Measurements from ENCODE around the gene NDST1. TPM values are rescaled to one million over a fixed set of nuclear protein-coding genes. Genes with fewer than 3 reads are reported as not detected.

NDST1 gene
- total and polyA plus RNA-seq, 2 donors (not counting 3 experiments of a cell fraction or from before 2014, with no cell fraction given), result 38.6 to 102 TPM

GRCh38 chr5:150488519-150489359, 19.2 kb upstream of the NDST1 start:
- DNase-seq (ENCODE audit: low read depth, low spot score), result peak; percentile 20
- peak overlapping the region; percentile 23 for H3K4me2 ChIP-seq (ENCODE audit: insufficient read depth, low read length)
- no peak overlapping the region for H3K4me3 ChIP-seq (replicated peaks in 1 of 3; ENCODE audit: insufficient read depth in 1 of 3, low read depth in 1 of 3, low read length in 3 of 3)
- TF ChIP-seq JUN (IDR thresholded peaks at IDR 0.05; ENCODE audit: borderline replicate concordance, insufficient read depth, insufficient read length, low read depth) (no peak), FOS (IDR thresholded peaks at IDR 0.05; ENCODE audit: borderline replicate concordance, insufficient read depth, low read length) (peak; percentile 60)
- BruUV-seq (replicated peaks), result no TSS peak
- H3K9me3 ChIP-seq (replicated peaks; ENCODE audit: control insufficient read depth, insufficient read depth, low read length), result no peaks in the 10 kb centered on the region
- no peak overlapping the region for H3K27ac ChIP-seq (ENCODE audit: insufficient read depth, low read depth, low read length)
- H3K4me1 ChIP-seq (ENCODE audit: control insufficient read depth, extremely low read depth, insufficient read depth, low read length), result peaks cover 45% of the 10 kb centered on the region
- dilution Hi-C loops (cut with MboI; ENCODE audit: extremely low pct_ligation_motif_present, low sequenced_read_pairs) (no loop called here), intact Hi-C loops (cut with micrococcal nuclease) (loop anchor here (1.0 kb wide), 1 partner anchor 26 kb away; no protein-coding TSS in a partner anchor)
- H3K27me3 ChIP-seq (ENCODE audit: control insufficient read depth in 2 of 2, insufficient read depth in 2 of 2, low read length in 2 of 2), result no peaks in the 10 kb centered on the region
- ChIA-PET POLR2A (no interaction called here), CTCF (interaction anchor here (0.9 to 5.8 kb wide), 6 partner anchors 9 to 40 kb away, joined by 3 to 32 read pairs (median 6); no protein-coding TSS in a partner anchor)
- H3K79me2 ChIP-seq (ENCODE audit: control insufficient read depth, insufficient read depth, low read length), result peaks cover 62% of the 10 kb centered on the region
- no peaks in the 10 kb centered on the region for H3K9me1 ChIP-seq (replicated peaks; ENCODE audit: control insufficient read depth, extremely low read depth, insufficient read depth, low read length)
- H4K20me1 ChIP-seq (replicated peaks; ENCODE audit: control insufficient read depth, extremely low read depth, insufficient read depth, low read length), result no peaks in the 10 kb centered on the region
- peaks cover 0 to 3% of the 10 kb centered on the region in 2 experiments for H3K36me3 ChIP-seq (ENCODE audit: control insufficient read depth in 2 of 2, extremely low read depth in 1 of 2, insufficient read depth in 2 of 2, low read length in 2 of 2)
- FAIRE-seq, result peak; percentile 57
- H3K9ac ChIP-seq (replicated peaks; ENCODE audit: extremely low read depth, insufficient read depth, low read length), result no peak overlapping the region
- no peak overlapping the region for H2AFZ ChIP-seq (ENCODE audit: low read depth, low read length)

- Histone ChIP-seq H3K9ac (replicated peaks; ENCODE audit: extremely low read depth, insufficient read depth, low read length) (no peak overlapping the region), H2AFZ (ENCODE audit: low read depth, low read length) (no peak overlapping the region), H3K4me2 (ENCODE audit: insufficient read depth, low read length) (no peak overlapping the region), H3K4me1 (ENCODE audit: control insufficient read depth, extremely low read depth, insufficient read depth, low read length) (peaks cover 45% of the 10 kb centered on the region), H3K27me3 (ENCODE audit: control insufficient read depth in 2 of 2, insufficient read depth in 2 of 2, low read length in 2 of 2) (no peaks in the 10 kb centered on the region), H3K9me3 (replicated peaks; ENCODE audit: control insufficient read depth, insufficient read depth, low read length) (no peaks in the 10 kb centered on the region), H4K20me1 (replicated peaks; ENCODE audit: control insufficient read depth, extremely low read depth, insufficient read depth, low read length) (no peaks in the 10 kb centered on the region), H3K9me1 (replicated peaks; ENCODE audit: control insufficient read depth, extremely low read depth, insufficient read depth, low read length) (no peaks in the 10 kb centered on the region), H3K4me3 (replicated peaks in 1 of 3; ENCODE audit: insufficient read depth in 1 of 3, low read depth in 1 of 3, low read length in 3 of 3) (no peak overlapping the region), H3K36me3 (ENCODE audit: control insufficient read depth in 2 of 2, extremely low read depth in 1 of 2, insufficient read depth in 2 of 2, low read length in 2 of 2) (peaks cover 0 to 3% of the 10 kb centered on the region in 2 experiments), H3K79me2 (ENCODE audit: control insufficient read depth, insufficient read depth, low read length) (peaks cover 62% of the 10 kb centered on the region), H3K27ac (ENCODE audit: insufficient read depth, low read depth, low read length) (no peak overlapping the region)
- BruUV-seq (replicated peaks), result no TSS peak
- intact Hi-C loops (cut with micrococcal nuclease) (no loop called here), dilution Hi-C loops (cut with MboI; ENCODE audit: extremely low pct_ligation_motif_present, low sequenced_read_pairs) (no loop called here)
- FAIRE-seq (peak; percentile 46), DNase-seq (ENCODE audit: low read depth, low spot score) (no peak)
- TF ChIP-seq, protein P1, sequence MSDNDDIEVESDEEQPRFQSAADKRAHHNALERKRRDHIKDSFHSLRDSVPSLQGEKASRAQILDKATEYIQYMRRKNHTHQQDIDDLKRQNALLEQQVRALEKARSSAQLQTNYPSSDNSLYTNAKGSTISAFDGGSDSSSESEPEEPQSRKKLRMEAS (IDR thresholded peaks at IDR 0.05; ENCODE audit: insufficient read depth, insufficient read length), result no peak
- TF ChIP-seq, protein P2, sequence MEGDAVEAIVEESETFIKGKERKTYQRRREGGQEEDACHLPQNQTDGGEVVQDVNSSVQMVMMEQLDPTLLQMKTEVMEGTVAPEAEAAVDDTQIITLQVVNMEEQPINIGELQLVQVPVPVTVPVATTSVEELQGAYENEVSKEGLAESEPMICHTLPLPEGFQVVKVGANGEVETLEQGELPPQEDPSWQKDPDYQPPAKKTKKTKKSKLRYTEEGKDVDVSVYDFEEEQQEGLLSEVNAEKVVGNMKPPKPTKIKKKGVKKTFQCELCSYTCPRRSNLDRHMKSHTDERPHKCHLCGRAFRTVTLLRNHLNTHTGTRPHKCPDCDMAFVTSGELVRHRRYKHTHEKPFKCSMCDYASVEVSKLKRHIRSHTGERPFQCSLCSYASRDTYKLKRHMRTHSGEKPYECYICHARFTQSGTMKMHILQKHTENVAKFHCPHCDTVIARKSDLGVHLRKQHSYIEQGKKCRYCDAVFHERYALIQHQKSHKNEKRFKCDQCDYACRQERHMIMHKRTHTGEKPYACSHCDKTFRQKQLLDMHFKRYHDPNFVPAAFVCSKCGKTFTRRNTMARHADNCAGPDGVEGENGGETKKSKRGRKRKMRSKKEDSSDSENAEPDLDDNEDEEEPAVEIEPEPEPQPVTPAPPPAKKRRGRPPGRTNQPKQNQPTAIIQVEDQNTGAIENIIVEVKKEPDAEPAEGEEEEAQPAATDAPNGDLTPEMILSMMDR (IDR thresholded peaks at IDR 0.05; ENCODE audit: extremely low read depth in 1 of 2, insufficient read depth in 1 of 2, low read depth in 1 of 2, low read length in 2 of 2), result no peak
- TF ChIP-seq JUN (IDR thresholded peaks at IDR 0.05; ENCODE audit: borderline replicate concordance, insufficient read depth, insufficient read length, low read depth) (no peak), POLR2AphosphoS5 (IDR thresholded peaks at IDR 0.05; ENCODE audit: insufficient read depth, low read depth, low read length) (no peak), MYC (IDR thresholded peaks at IDR 0.05; ENCODE audit: low read depth, low read length) (no peak), GATA2 (IDR thresholded peaks at IDR 0.05; ENCODE audit: insufficient read depth, insufficient read length, low read depth, low read length) (no peak), FOS (IDR thresholded peaks at IDR 0.05; ENCODE audit: borderline replicate concordance, insufficient read depth, low read length) (no peak), EZH2 (IDR thresholded peaks at IDR 0.05; ENCODE audit: borderline replicate concordance, low read depth, low read length, severe bottlenecking) (no peak), POLR2A (IDR thresholded peaks at IDR 0.05; ENCODE audit: low read depth, low read length) (no peak)
- ChIA-PET POLR2A (no interaction called here), CTCF (interaction anchor here (0.9 to 5.8 kb wide), 6 partner anchors 8 to 39 kb away, joined by 3 to 32 read pairs (median 6); no protein-coding TSS in a partner anchor)
Observed at GRCh38 chr5:150489360-150490295, 18.3 kb upstream of the NDST1 start.

Data from endothelial cell of umbilical vein (primary cell).